ENCODE data around the gene ITGA1.

ITGA1 gene

DNA sequence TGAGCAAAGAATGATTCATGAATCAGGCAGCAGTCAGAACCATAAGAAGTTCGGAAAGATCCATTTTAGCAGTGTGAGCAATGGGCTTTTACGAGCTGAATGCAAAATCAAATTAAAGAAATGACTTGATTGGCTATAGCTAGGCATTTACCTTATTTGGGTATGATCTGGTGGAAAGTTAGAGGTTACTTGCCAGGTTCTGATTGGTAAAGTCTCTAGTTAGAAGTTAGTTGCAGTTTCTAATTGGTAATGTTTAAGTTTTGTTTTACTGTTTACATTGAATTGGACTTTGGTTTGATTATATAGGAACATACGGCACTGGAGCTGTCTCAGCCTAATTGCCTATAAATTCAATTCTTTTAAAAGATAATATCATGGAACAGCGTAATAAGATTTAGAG lies 97.9 kb downstream of the ITGA1 start:
- no peak for TF ChIP-seq GATA1 (IDR thresholded peaks at IDR 0.05; ENCODE audit: low read depth, low read length)
- TF ChIP-seq POLR2A (IDR thresholded peaks at IDR 0.05; ENCODE audit: low read length): no peak
- DNase-seq: no peak

DNA sequence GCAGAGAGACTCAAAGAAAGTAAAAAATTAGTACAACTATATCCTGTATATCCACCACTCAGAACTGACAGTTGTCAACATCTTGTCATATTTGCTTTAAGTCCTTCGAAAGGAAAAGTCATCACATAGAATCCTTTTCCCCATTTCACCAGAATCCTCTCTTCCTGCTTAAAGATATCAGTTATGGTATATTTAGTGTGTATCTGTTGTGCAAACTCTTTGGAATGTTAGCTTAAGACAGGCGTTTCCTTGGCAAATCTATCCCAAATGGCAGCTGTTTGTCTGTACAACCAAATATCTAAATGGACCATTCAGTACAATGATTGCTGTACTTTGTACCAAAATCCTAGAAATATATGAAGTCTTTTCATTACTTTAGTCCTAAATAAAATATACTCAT lies 98.5 kb downstream of the ITGA1 start:
- no peak for TF ChIP-seq GATA1 (IDR thresholded peaks at IDR 0.05; ENCODE audit: low read depth, low read length)
- TF ChIP-seq POLR2A (IDR thresholded peaks at IDR 0.05; ENCODE audit: low read length): no peak
- no peak for DNase-seq

DNA sequence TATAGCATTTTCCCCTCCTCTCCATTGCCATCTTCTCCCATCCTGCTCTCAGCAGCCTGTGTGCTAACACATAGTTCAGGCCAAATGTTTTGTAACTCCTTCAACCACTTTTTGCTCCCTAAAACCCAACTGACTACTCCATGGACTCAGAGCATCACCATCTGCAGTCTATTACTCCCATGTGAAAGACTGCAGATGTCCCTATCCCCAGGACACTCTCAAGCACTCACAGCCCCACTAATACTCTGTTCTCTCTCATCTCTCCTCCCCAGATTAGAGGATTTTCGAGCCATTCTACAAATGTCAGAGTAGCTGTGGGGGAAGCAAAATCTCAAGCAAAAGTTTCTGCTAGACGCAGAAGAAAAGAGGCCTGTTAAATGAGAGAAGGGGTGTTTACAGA lies 99.3 kb downstream of the ITGA1 start:
- TF ChIP-seq GATA1 (IDR thresholded peaks at IDR 0.05; ENCODE audit: low read depth, low read length) (no peak), POLR2A (IDR thresholded peaks at IDR 0.05; ENCODE audit: low read length) (no peak)
- DNase-seq: no peak

DNA sequence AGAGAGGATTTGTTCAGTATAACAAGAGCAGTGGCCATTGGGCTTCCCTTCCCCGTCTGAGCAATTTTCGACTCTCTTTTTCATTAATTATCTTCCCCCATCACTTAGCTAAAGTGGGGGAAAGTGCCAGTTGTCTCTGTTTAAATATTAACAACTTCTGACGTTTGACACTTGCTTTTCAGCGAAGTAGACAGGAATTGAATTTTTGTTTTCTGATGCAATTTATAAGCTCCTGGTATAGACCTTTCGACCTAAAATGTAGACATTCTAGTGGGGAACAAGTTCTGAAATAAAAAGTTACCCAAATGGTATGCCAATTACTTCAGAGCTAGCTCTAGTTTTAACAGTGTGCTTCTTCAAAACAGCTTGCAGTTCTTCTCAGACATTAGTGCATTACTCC lies 100.6 kb downstream of the ITGA1 start:
- TF ChIP-seq POLR2A (IDR thresholded peaks at IDR 0.05; ENCODE audit: low read length) (no peak), GATA1 (IDR thresholded peaks at IDR 0.05; ENCODE audit: low read depth, low read length) (no peak)
- DNase-seq: no peak

DNA sequence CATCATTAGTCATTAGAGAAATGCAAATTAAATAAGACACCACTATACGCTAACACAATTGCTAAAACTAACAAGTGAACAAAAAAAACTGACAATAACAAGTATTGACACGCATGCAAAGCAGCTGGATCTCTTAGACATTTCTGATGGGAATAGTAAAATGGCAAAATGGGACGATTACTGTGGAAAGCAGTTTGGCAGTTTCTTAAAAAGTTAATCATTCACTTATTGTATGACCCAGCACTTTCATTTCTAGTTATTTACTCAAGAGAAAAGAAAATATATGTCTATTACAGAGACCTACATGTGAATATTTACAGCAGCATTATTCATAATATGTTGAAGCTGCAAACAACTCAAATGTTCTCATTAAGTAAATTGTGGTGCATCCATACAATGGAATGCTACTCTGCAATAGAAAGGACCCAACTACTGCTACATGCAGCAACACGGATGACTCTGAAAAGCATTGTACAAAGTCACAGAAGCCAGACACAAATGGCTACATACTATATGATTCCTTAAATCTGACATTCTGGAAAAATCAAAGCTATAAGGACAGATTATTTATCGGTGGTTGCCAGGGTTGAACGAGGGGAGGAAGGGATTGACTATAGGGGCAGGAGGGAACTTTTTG lies 104.6 kb downstream of the ITGA1 start:
- no peak for TF ChIP-seq POLR2A (IDR thresholded peaks at IDR 0.05; ENCODE audit: low read length)
- TF ChIP-seq GATA1 (IDR thresholded peaks at IDR 0.05; ENCODE audit: low read depth, low read length): no peak
- no peak for DNase-seq

DNA sequence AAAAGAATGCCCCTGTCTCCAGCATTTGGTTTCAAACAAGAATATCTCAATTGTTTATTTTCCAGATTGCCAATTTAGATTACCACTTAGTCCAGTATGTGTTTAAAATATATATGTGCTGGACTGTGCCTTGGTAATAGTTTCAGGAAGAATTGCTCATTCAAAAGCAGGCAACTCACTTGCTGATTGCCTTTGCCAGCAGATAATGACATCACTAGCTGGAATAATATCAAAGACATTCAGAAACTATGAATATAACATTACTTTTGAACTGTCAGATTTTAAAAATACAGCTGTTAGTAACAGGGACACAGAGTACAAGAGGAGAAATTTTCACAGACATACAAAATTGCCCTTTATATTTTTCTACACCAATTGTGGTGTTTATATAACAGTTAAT lies 105.4 kb downstream of the ITGA1 start:
- TF ChIP-seq GATA1 (IDR thresholded peaks at IDR 0.05; ENCODE audit: low read depth, low read length) (no peak), POLR2A (IDR thresholded peaks at IDR 0.05; ENCODE audit: low read length) (no peak)
- no peak for DNase-seq

DNA sequence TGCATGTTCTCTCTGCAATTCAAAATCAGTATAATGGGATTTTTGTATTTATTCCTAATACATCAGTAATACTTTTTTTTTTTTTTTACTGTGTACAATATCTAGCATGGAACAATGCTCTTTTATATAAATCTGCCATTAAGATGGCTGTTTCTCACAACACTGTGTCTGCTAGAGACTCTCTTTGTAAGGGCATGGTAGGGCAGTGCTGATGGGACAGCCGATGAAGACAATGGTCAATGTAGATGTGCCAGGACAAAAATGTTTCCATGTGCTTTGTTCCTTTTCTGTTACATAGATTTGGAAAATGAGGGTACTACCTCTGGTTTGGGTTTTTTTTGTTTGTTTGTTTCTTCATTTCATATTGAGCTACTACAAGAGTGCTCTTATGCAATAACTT lies 106.1 kb downstream of the ITGA1 start:
- DNase-seq: no peak
- TF ChIP-seq GATA1 (IDR thresholded peaks at IDR 0.05; ENCODE audit: low read depth, low read length): no peak
- TF ChIP-seq POLR2A (IDR thresholded peaks at IDR 0.05; ENCODE audit: low read length): no peak

DNA sequence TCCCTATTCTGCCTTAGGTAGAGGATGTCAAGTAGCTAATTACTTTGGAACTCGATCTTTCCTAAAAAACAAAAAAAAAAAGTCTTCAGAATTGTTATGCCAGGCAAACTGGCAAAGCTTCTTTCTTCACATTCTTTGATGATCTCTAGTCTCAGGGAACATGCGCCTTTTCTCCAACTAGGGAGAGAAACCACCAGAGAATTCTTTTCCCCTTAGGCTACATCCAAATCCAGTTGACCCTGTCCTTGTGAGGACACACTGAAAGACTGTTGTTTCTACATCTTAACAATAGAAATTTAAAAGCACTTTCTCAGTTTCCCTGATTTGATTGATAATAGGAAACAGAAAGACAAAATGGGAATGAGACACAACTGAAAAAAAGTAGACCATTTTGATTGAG lies 106.7 kb downstream of the ITGA1 start:
- no peak for DNase-seq
- TF ChIP-seq GATA1 (IDR thresholded peaks at IDR 0.05; ENCODE audit: low read depth, low read length) (no peak), POLR2A (IDR thresholded peaks at IDR 0.05; ENCODE audit: low read length) (no peak)

DNA sequence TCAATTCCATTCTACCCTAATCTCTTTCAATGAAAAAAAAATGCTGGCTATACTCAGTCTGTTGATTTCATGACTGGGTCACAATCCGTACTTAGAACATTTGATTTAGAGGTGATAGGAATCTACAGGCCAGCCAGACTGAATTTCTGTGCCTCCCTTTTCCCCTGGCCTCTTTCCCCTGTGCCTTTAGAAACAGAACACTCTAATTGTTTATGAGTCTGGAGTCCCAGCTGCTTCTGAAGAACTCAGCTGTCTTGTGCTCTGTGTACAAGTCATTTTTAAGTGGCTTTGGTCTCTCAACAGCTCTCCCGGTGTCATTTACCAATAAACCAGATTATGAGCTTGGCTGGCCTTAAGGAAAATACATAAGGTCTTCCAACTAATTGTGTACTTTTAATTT lies 107.4 kb downstream of the ITGA1 start:
- no peak for TF ChIP-seq POLR2A (IDR thresholded peaks at IDR 0.05; ENCODE audit: low read length)
- TF ChIP-seq GATA1 (IDR thresholded peaks at IDR 0.05; ENCODE audit: low read depth, low read length): no peak

DNA sequence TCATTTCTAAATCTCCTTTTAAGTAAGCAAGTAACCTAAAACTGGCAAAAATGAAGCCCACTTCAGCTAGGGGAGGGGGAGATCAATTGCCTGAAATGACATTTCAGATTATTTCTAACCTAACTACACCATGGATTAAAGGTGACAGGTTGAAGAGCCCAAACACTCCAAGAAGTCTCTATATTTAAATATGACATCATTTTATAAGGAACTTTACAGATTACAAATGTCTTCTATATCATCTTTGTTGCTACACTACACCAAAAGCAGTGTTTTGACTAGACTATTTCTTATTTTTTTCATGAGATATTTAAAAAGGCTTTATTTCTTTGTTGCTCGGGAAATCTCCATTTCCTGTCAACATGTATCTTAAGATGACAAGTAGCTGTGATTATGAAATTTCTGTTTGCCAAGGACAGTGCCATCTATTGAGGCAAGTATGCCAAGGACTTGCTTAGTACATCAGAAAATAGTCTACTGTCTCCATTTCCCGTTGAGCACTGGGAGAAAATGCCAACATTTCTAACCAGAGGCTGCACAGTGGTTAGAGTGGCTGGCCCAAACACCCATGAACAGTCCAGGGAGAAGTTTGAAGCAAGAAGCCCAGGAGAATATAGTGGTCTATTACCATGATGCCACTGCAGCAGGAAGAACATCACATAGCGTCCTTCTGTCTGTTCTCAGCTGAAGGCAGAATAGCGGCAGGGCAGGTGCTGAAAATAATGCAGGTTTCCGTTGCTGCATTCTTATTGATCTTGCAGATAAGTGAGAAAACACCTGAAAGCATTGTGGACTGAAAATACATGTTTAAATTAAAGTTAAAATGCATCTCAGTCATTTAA lies 108.1 kb downstream of the ITGA1 start:
- no peak for DNase-seq
- TF ChIP-seq GATA1 (IDR thresholded peaks at IDR 0.05; ENCODE audit: low read depth, low read length): no peak
- TF ChIP-seq POLR2A (IDR thresholded peaks at IDR 0.05; ENCODE audit: low read length): no peak

More for the DNA sequence above, 107.4 kb downstream of the ITGA1 start:
- DNase-seq: no peak

DNA sequence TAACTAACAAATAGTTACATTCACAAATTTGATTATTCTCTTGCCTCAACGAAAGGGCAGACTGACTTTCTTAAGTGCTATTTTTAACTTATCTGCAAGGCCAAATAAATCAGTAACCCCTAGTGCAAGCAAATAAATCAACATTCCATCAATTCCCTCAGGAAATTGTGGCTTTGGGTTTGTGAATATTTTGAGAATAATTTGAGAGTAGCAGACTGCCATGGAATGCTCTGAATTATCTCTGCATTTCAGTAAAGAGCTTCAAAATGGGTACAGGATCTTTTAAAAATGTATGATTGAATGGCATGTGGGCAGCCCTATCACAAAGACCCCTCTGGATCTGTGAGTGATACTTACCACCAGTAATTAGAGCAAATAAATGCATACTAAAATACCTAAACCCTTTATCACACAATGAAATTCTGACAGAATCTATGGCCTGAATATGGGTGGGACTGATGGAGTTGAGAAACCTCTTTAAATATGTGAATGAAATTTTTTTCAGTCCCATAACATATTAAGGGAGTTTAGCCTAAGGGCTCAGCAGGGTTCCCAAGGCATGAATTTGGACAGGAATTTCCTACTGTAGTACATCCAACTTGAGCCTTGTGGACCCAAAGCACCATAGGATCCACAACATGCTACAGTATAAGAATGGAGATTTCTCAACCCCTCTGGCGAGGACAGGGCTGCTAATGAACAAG lies 109.0 kb downstream of the ITGA1 start:
- DNase-seq: no peak
- TF ChIP-seq GATA1 (IDR thresholded peaks at IDR 0.05; ENCODE audit: low read depth, low read length) (no peak), POLR2A (IDR thresholded peaks at IDR 0.05; ENCODE audit: low read length) (no peak)

DNA sequence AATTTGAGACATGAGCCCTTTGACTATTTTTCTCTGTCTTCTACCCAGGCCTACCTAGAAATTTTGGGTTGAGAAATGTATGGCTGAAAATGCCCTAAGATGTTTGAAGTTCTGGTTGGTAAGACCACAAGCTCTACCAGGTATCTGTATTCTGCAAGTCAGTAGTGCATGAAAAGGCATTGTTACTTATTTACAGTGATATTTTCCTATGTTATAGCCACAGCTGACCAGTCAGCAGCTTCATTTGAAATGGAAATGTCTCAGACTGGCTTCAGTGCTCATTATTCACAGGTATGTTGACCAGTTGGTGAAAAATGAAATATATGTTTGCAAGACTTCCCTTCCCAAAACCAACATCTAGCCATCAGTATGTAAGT lies 109.5 kb downstream of the ITGA1 start:
- no peak for DNase-seq
- TF ChIP-seq POLR2A (IDR thresholded peaks at IDR 0.05; ENCODE audit: low read length): no peak
- TF ChIP-seq GATA1 (IDR thresholded peaks at IDR 0.05; ENCODE audit: low read depth, low read length): no peak

DNA sequence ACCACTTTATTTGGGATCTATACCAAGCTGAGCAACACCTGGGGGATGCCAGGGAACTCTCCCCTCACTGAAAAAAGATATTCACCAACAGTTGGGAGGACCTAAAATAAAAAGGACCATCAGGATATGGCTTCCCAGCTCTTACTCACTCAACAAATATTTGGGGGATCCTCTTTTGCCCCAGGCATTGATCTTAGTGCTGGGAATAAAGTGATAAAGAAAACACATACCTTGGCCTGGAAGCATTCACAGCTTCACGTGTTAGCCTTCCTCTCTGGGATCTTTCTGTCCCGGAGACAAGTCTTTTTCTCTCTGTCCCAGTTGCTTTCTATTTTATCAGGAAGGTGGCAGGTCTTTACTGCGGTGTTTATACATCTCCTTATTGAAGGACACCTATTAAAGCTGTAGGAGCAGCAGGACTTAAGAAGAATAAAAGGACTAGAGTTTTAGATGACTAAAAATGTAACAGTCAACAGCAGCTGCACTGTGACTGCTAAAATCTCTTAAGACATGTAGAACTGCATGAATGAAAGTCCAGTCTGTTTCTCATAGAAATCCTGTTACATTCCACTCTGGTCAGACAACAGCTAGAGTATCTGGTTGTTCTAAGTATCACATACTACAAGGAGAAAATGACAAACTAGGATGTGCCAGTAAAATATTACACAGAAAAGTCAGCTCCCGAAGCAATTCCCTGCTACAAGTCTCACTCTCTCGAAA lies 111.4 kb downstream of the ITGA1 start:
- DNase-seq: no peak
- TF ChIP-seq POLR2A (IDR thresholded peaks at IDR 0.05; ENCODE audit: low read length): no peak
- TF ChIP-seq GATA1 (IDR thresholded peaks at IDR 0.05; ENCODE audit: low read depth, low read length): no peak

DNA sequence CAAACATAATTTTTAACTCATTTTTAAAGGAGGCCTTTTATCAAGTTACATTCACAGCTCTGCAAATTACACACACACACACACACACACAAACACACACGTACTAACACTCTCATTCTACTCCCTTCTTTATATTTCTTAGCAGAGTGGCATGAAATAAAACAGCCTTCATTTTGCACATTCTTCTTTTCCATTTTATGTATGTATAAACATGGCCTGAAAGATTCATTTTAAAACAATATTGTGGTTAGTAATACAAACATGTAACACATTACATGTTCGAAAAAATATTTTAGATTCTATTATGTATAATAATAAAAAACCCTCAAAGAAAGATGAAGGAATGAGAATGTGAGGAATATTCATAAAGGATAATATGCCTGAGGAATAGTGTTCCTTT lies 115.4 kb downstream of the ITGA1 start:
- no peak for TF ChIP-seq GATA1 (IDR thresholded peaks at IDR 0.05; ENCODE audit: low read depth, low read length)
- no peak for TF ChIP-seq POLR2A (IDR thresholded peaks at IDR 0.05; ENCODE audit: low read length)
- DNase-seq: no peak
